Upper lobe of left lung (tissue), 6 donors: ENCODE results near the gene XRCC4. TPM values are rescaled to one million over a fixed set of nuclear protein-coding genes. Genes with fewer than 3 reads are reported as not detected.

ENCODE experiments used
- ATAC-seq, 2 donors: fragments of 200-7000 bp; cut with Tn5 transposase; one replicate each; pipeline ENCODE4 v1.9.1; 2022; ENCODE audit warnings: mild to moderate bottlenecking in 2 of 2, moderate library complexity in 2 of 2; ENCODE audit not compliant: low FRiP score in 2 of 2
- DNase-seq, 2 donors: peaks; one replicate each; pipeline ENCODE4 v3.0.0-alpha.2; 2019 to 2020
- H3K27ac ChIP-seq, 4 donors: fragments of 200-600 bp; sonication (generic); one replicate each; pipeline ENCODE4 v1.5.1; 2016 to 2019
- H3K27me3 ChIP-seq, 4 donors: fragments of 200-600 bp; sonication (generic); one replicate each; pipeline ENCODE4 v1.5.1; 2017 to 2019
- H3K36me3 ChIP-seq, 4 donors: fragments of 200-600 bp; sonication (generic); one replicate each; pipeline ENCODE4 v1.5.1; 2016 to 2019
- H3K4me1 ChIP-seq, 4 donors: fragments of 200-600 bp; sonication (generic); one replicate each; pipeline ENCODE4 v1.5.1; 2018 to 2019
- H3K4me3 ChIP-seq, 4 donors: fragments of 200-600 bp; sonication (generic); one replicate each; pipeline ENCODE4 v1.5.1; 2017 to 2019; ENCODE audit warnings: mild to moderate bottlenecking in 2 of 4, moderate library complexity in 1 of 4
- H3K9me3 ChIP-seq, 4 donors: fragments of 200-600 bp; sonication (generic); one replicate each; pipeline ENCODE4 v1.5.1; 2018 to 2019
- CTCF ChIP-seq, 6 experiments: fragments of 450-650 bp in 4 of 6; fragments of 200-600 bp in 2 of 6; sonication (generic) in 2 of 6; IDR thresholded peaks; one replicate each; pipeline ENCODE4 v1.5.1; 2016 to 2019; ENCODE audit warnings: antibody characterized with exemption in 6 of 6
- EP300 ChIP-seq, 4 donors: sonication (generic); formaldehyde crosslinking; IDR thresholded peaks; one replicate each; pipeline ENCODE4 v1.5.1; 2017; ENCODE audit warnings: antibody characterized with exemption in 4 of 4, control low read depth in 2 of 4
- POLR2A ChIP-seq, 4 donors: fragments of 450-650 bp; IDR thresholded peaks; one replicate each; pipeline ENCODE4 v1.5.1; 2016 to 2017; ENCODE audit warnings: antibody characterized with exemption in 4 of 4, mild to moderate bottlenecking in 2 of 4
- POLR2AphosphoS5 ChIP-seq, 2 donors: sonication (generic); formaldehyde crosslinking; IDR thresholded peaks; one replicate each; pipeline ENCODE4 v1.5.1; 2017; ENCODE audit warnings: antibody characterized with exemption in 2 of 2
- WGBS, 2 donors: methylation state at CpG; one replicate each; pipeline ENCODE4 v1.1.5; 2017 to 2018; 5-methylcytosine and 5-hydroxymethylcytosine counted together
- total RNA-seq, 6 donors: library from RNA; depleted of rRNA in 4 of 6; stranded (reverse); fragments of >200 nt in 4 of 6; gene quantifications; one replicate each; pipeline versions ENCODE4 v1.1.0 to v1.2.1, GENCODE V29; 2016 to 2021
- donor health status: DM: no; HTN: no; CAD: no; lungs with moderate emphysema.
- donor health status: DM: no; HTN: yes; CAD: no; lungs with severe emphysema.

XRCC4 gene
- total RNA-seq, 6 donors from 2014 or later = 4.4 to 11.8 (median 7.7) TPM

- WGBS, 2 donors = 83 to 87% methylated on average over 1 of the region's 1 CpG
- H3K4me1 ChIP-seq = no peaks in the 10 kb centered on the region
- no peaks in the 10 kb centered on the region for H3K27me3 ChIP-seq
- H3K9me3 ChIP-seq = peaks cover 0 to 4% (median 2%) of the 10 kb centered on the region in 4 donors
- TF ChIP-seq POLR2A (IDR thresholded peaks at IDR 0.05) (no peak), EP300 (IDR thresholded peaks at IDR 0.05) (no peak), CTCF (IDR thresholded peaks at IDR 0.05) (no peak), POLR2AphosphoS5 (IDR thresholded peaks at IDR 0.05) (no peak)
- no peak overlapping the region for H3K4me3 ChIP-seq
- no peaks in the 10 kb centered on the region for H3K36me3 ChIP-seq
- H3K27ac ChIP-seq = no peak overlapping the region
- no peak for DNase-seq
- ATAC-seq = no peak
These were observed 41.6 kb downstream of the XRCC4 start for GRCh38 chr5:83118976-83119375.

- DNase-seq (no peak), ATAC-seq (no peak)
- Histone ChIP-seq H3K4me1 (no peaks in the 10 kb centered on the region), H3K27ac (no peak overlapping the region), H3K36me3 (no peaks in the 10 kb centered on the region), H3K27me3 (no peaks in the 10 kb centered on the region), H3K4me3 (no peak overlapping the region), H3K9me3 (no peaks in the 10 kb centered on the region)
- WGBS, 2 donors = 82 to 83% methylated on average over 1 of the region's 1 CpG
- TF ChIP-seq CTCF (IDR thresholded peaks at IDR 0.05) (no peak), POLR2A (IDR thresholded peaks at IDR 0.05) (no peak), POLR2AphosphoS5 (IDR thresholded peaks at IDR 0.05) (no peak), EP300 (IDR thresholded peaks at IDR 0.05) (no peak)
These were observed 47.2 kb downstream of the XRCC4 start for GRCh38 chr5:83124593-83124992.

GRCh38 chr5:83125560-83125959, 48.2 kb downstream of the XRCC4 start:
- DNase-seq = no peak
- TF ChIP-seq CTCF (IDR thresholded peaks at IDR 0.05) (no peak), POLR2AphosphoS5 (IDR thresholded peaks at IDR 0.05) (no peak), EP300 (IDR thresholded peaks at IDR 0.05) (no peak), POLR2A (IDR thresholded peaks at IDR 0.05) (no peak)
- no peak for ATAC-seq
- Histone ChIP-seq H3K27ac (no peak overlapping the region), H3K9me3 (no peaks in the 10 kb centered on the region), H3K4me1 (no peaks in the 10 kb centered on the region), H3K27me3 (no peaks in the 10 kb centered on the region), H3K4me3 (no peak overlapping the region), H3K36me3 (no peaks in the 10 kb centered on the region)
- 88 to 100% methylated on average over 7 of the region's 7 CpGs for WGBS, 2 donors

GRCh38 chr5:83126501-83126900, 49.2 kb downstream of the XRCC4 start:
- WGBS, 2 donors = 75 to 93% methylated on average over 2 of the region's 2 CpGs
- Histone ChIP-seq H3K27me3 (no peaks in the 10 kb centered on the region), H3K27ac (no peak overlapping the region), H3K36me3 (no peaks in the 10 kb centered on the region), H3K4me1 (no peaks in the 10 kb centered on the region), H3K4me3 (no peak overlapping the region), H3K9me3 (no peaks in the 10 kb centered on the region)
- ATAC-seq = no peak
- TF ChIP-seq CTCF (IDR thresholded peaks at IDR 0.05) (no peak), POLR2AphosphoS5 (IDR thresholded peaks at IDR 0.05) (no peak), POLR2A (IDR thresholded peaks at IDR 0.05) (no peak), EP300 (IDR thresholded peaks at IDR 0.05) (no peak)
- no peak for DNase-seq

GRCh38 chr5:83133797-83134196, 56.5 kb downstream of the XRCC4 start:
- Histone ChIP-seq H3K4me1 (no peaks in the 10 kb centered on the region), H3K27me3 (no peaks in the 10 kb centered on the region), H3K9me3 (no peaks in the 10 kb centered on the region), H3K4me3 (no peak overlapping the region), H3K27ac (no peak overlapping the region), H3K36me3 (no peaks in the 10 kb centered on the region)
- ATAC-seq (no peak), DNase-seq (peak in 1 of 2 donors; percentile 60)
- 93 to 95% methylated on average over 18 of the region's 18 CpGs for WGBS, 2 donors
- no peak for TF ChIP-seq EP300 (IDR thresholded peaks at IDR 0.05)
- TF ChIP-seq POLR2AphosphoS5 (IDR thresholded peaks at IDR 0.05) = no peak
- TF ChIP-seq CTCF (IDR thresholded peaks at IDR 0.05) = no peak
- no peak for TF ChIP-seq POLR2A (IDR thresholded peaks at IDR 0.05)
